Coronary artery (tissue), 2 donors: ENCODE data around the gene SORT1.

Experiments
- DNase-seq: peaks from one replicate; pipeline ENCODE4 v3.0.0-alpha.2; 2017; ENCODE audit warnings: low spot score
- H3K27ac ChIP-seq, 2 donors: fragments of 200-600 bp; sonication (generic); one replicate each; pipeline ENCODE4 v1.5.1; 2016 to 2019
- H3K4me3 ChIP-seq: fragments of 200-600 bp; sonication (generic); 2 replicates; pipeline ENCODE4 v1.5.1; 2016; ENCODE audit warnings: mild to moderate bottlenecking, moderate library complexity
- TF ChIP-seq, protein P1 (sequence below): fragments of 200-600 bp; sonication (generic); IDR thresholded peaks from one replicate; pipeline ENCODE4 v1.5.1; 2019; ENCODE audit warnings: antibody characterized with exemption

Gene SORT1

DNA sequence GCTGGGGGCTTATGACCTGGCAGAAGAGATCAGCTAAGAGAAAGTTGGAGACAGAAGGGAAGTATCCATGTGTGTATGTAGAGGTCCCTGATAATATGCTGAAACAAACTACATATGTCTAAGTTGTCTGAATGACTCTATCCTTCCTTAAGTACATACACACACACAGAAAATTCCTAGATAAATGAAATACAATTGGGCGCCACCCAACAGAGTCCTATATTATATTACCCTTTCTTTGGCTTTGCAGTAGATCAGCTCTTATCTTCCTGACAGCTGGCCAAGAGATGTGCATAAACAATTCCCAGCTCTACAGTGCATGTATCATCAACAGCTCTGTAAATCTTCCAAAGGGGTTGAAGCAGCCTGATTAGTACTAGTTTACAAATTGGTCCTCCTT, 40.1 kb downstream of the SORT1 start:
- Histone ChIP-seq H3K4me3 (no peak overlapping the region), H3K27ac (peak overlapping the region; percentile 11 to 85)
- TF ChIP-seq, protein P1, sequence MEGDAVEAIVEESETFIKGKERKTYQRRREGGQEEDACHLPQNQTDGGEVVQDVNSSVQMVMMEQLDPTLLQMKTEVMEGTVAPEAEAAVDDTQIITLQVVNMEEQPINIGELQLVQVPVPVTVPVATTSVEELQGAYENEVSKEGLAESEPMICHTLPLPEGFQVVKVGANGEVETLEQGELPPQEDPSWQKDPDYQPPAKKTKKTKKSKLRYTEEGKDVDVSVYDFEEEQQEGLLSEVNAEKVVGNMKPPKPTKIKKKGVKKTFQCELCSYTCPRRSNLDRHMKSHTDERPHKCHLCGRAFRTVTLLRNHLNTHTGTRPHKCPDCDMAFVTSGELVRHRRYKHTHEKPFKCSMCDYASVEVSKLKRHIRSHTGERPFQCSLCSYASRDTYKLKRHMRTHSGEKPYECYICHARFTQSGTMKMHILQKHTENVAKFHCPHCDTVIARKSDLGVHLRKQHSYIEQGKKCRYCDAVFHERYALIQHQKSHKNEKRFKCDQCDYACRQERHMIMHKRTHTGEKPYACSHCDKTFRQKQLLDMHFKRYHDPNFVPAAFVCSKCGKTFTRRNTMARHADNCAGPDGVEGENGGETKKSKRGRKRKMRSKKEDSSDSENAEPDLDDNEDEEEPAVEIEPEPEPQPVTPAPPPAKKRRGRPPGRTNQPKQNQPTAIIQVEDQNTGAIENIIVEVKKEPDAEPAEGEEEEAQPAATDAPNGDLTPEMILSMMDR = no peak
- DNase-seq = no peak

DNA sequence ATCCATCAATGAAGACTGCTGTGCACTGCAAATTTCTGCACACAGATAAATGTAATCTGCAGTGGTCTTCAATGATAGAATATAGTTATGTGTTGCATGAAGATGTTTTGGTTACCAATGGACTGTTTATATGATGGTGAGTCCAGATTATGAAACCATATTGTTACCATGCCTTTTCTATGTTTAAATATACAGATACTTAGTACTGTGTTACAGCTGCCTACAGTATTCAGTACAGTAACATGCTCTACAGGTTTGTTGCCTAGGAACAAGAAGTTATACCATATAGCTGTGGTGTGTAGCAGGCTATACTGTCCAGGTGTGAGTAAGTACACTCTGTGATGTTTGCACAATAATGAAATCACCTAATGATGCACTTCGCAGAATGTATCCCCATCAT, 40.8 kb downstream of the SORT1 start:
- Histone ChIP-seq H3K4me3 (no peak overlapping the region), H3K27ac (peak overlapping the region in 1 of 2 donors; percentile 85)
- TF ChIP-seq, protein P1 = no peak
- DNase-seq = no peak

DNA sequence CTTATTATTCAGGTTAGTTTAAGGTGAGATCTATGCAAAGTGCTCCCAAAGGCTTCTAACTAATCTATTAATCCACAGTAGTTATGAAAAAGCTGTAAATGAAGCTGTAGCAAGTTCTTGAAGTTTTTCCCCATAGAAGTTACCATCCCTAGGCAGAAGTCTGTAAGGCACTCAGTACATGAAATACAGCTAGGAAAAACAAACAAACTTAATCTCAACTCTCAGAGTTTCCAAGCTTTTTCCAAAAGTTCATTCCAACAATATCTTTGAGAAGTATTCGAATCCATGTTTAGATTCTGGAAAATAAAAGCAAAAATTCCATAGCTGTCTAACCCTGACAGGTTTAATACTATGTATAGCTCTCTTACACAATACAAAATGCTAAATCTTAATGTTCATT, 41.2 kb downstream of the SORT1 start:
- TF ChIP-seq, protein P1 = no peak
- no peak for DNase-seq
- no peak overlapping the region for H3K4me3 ChIP-seq
- H3K27ac ChIP-seq = peak overlapping the region; percentile 21 to 85

DNA sequence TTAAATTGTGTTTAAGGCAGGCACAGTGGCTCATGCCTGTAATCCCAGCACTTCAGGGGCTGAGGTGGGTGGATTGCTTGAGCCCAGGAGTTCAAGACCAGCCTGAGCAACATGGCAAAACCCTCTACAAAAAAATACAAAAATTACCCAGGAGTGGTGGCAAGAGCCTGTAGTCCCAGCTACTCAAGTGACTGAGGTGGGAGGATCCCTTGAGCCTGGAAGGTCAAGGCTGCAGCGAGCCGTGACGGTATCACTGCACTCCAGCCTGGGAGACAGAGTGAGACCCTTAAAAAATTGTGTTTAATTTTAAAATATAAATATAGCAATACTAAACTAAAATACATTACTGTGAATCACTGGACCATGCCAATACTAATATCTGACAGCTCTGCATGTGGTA, 42.8 kb downstream of the SORT1 start:
- TF ChIP-seq, protein P1 = no peak
- Histone ChIP-seq H3K4me3 (no peak overlapping the region), H3K27ac (peak overlapping the region; percentile 21 to 85)
- DNase-seq = no peak

DNA sequence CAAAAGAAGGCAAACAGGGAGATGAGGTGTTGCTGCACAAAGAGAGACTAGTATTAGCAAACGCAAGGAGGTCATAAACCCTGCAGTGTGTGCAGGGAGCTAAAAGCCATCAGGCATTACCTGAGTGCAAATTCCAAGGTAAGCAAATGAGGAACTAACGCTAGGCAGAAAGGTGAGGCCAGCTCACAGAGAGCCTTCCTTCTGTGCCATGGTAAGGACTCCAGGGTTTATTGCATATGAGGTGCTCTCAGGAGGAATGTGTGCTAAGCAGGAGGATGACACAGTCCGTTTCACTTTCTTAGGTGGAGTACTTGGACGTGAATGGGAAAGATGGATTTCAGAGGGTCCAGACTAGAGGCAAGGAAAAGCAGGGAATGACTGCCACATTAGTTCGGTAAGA, 46.3 kb downstream of the SORT1 start:
- Histone ChIP-seq H3K4me3 (no peak overlapping the region), H3K27ac (no peak overlapping the region)
- DNase-seq = no peak
- TF ChIP-seq, protein P1 = no peak

DNA sequence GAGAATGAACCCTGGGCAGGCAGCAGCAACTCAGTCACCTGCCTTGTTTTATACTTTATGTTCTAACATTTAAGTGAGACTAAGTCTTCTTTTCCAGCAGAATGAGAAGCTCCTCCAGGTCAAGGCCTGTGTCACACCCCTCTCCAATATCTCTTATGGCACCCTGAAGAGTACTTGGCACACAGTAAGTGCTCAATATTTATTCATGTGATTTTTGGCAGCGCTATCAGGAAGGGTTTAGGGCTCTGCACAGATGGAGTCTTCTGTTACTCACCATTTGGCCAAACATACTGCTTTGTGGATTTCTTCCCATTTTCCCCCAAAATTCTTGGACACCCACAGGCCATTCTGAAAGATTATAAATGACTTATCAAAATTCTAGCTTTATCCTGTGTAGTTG, 47.1 kb downstream of the SORT1 start:
- Histone ChIP-seq H3K27ac (no peak overlapping the region), H3K4me3 (no peak overlapping the region)
- no peak for DNase-seq
- TF ChIP-seq, protein P1 = no peak

DNA sequence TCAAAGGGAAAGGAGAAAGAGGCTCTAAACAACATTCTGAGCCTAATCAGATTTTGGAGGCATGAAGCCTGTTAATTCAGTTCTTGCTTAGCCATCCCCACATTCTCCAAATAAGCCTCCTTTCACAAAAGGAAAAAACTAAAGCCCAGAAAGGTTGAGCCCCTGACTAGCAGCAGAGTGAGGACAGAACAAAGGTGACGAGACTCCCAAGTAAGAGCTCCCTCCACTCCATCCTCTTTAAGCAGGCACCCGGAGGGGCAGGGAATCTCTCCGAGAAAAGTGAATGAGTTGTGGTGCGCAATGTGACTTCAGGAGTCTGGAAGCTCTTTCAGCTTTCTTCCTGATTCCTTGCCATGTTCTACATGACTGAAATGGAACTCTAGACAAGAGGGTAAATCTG, 47.5 kb downstream of the SORT1 start:
- H3K27ac ChIP-seq = peak overlapping the region in 1 of 2 donors; percentile 5
- no peak overlapping the region for H3K4me3 ChIP-seq
- TF ChIP-seq, protein P1 = no peak
- DNase-seq = no peak
